Measurements from ENCODE around the gene EGFL7. TPM values are rescaled to one million over a fixed set of nuclear protein-coding genes. Genes with fewer than 3 reads are reported as not detected.
A peak's percentile ranks its signal among the peaks of the same experiment; 100 is the strongest.

EGFL7 gene
- total and polyA plus RNA-seq, 10 of the 15 experiments (the other 5 are each of a cell fraction or from before 2014, with no cell fraction given): 0.06 to 0.46 (median 0.19) TPM; not detected in 5

- CTCF ChIA-PET: interaction anchor here (0.7 to 1.7 kb wide), 6 partner anchors 11 to 133 kb away, joined by 3 to 4 read pairs (median 4); no protein-coding TSS in a partner anchor
- no peak for DNase-seq (ENCODE audit: low read depth, low spot score)
- in situ Hi-C loops (cut with MboI): no loop called here
- Histone ChIP-seq H3K4me2 (ENCODE audit: control insufficient read depth, insufficient read depth) (no peak overlapping the region), H3K79me2 (ENCODE audit: control insufficient read depth, insufficient read depth, low read length) (no peaks in the 10 kb centered on the region), H3K4me1 (ENCODE audit: control insufficient read depth, insufficient read depth, low read length) (peaks cover 22% of the 10 kb centered on the region), H3K9ac (ENCODE audit: control insufficient read depth, insufficient read depth, low read length) (no peak overlapping the region), H3K4me3 (no peak overlapping the region), H3K27ac (ENCODE audit: control insufficient read depth, insufficient read depth) (no peak overlapping the region), H3K9me3 (replicated peaks; ENCODE audit: control insufficient read depth, insufficient read depth, low read length) (no peaks in the 10 kb centered on the region), H3K36me3 (ENCODE audit: control insufficient read depth in 2 of 2, insufficient read depth in 2 of 2, low read length in 1 of 2) (no peaks in the 10 kb centered on the region), H4K20me1 (ENCODE audit: control insufficient read depth, insufficient read depth) (no peaks in the 10 kb centered on the region), H3K27me3 (replicated peaks in 1 of 2; ENCODE audit: control insufficient read depth in 2 of 2, insufficient read depth in 2 of 2, low read length in 1 of 2) (no peaks in the 10 kb centered on the region), H2AFZ (ENCODE audit: control insufficient read depth, low read depth, low read length) (no peak overlapping the region)
- SMC1A ChIA-PET (ENCODE audit: uncharacterized antibody, unreplicated experiment): interaction anchor here (1.0 to 1.6 kb wide), 4 partner anchors 67 to 81 kb away, joined by 3 to 4 read pairs (median 3); no protein-coding TSS in a partner anchor
- POLR2A ChIA-PET: interaction anchor here (0.6 kb wide), 1 partner anchor 157 kb away, joined by 3 read pairs; no protein-coding TSS in a partner anchor
- FAIRE-seq: peak; percentile 41
- no TSS peak for BruUV-seq (replicated peaks)
- RAD21 ChIA-PET (ENCODE audit: unreplicated experiment): interaction anchor here (0.8 to 2.3 kb wide), 4 partner anchors 80 to 132 kb away, joined by 3 to 7 read pairs (median 3); no protein-coding TSS in a partner anchor
- ATAC-seq: peak; percentile 80
- intact Hi-C loops (cut with micrococcal nuclease; ENCODE audit: unreplicated experiment): no loop called here
- 21% methylated on average over 27 of the region's 27 CpGs for WGBS (ENCODE audit: insufficient coverage, insufficient replicate concordance, low lambda C conversion rate, missing lambda C conversion rate)
- TF ChIP-seq, protein P1, sequence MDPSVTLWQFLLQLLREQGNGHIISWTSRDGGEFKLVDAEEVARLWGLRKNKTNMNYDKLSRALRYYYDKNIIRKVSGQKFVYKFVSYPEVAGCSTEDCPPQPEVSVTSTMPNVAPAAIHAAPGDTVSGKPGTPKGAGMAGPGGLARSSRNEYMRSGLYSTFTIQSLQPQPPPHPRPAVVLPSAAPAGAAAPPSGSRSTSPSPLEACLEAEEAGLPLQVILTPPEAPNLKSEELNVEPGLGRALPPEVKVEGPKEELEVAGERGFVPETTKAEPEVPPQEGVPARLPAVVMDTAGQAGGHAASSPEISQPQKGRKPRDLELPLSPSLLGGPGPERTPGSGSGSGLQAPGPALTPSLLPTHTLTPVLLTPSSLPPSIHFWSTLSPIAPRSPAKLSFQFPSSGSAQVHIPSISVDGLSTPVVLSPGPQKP (IDR thresholded peaks at IDR 0.05; ENCODE audit: low read depth, low read length): no peak
- TF ChIP-seq, protein P2, sequence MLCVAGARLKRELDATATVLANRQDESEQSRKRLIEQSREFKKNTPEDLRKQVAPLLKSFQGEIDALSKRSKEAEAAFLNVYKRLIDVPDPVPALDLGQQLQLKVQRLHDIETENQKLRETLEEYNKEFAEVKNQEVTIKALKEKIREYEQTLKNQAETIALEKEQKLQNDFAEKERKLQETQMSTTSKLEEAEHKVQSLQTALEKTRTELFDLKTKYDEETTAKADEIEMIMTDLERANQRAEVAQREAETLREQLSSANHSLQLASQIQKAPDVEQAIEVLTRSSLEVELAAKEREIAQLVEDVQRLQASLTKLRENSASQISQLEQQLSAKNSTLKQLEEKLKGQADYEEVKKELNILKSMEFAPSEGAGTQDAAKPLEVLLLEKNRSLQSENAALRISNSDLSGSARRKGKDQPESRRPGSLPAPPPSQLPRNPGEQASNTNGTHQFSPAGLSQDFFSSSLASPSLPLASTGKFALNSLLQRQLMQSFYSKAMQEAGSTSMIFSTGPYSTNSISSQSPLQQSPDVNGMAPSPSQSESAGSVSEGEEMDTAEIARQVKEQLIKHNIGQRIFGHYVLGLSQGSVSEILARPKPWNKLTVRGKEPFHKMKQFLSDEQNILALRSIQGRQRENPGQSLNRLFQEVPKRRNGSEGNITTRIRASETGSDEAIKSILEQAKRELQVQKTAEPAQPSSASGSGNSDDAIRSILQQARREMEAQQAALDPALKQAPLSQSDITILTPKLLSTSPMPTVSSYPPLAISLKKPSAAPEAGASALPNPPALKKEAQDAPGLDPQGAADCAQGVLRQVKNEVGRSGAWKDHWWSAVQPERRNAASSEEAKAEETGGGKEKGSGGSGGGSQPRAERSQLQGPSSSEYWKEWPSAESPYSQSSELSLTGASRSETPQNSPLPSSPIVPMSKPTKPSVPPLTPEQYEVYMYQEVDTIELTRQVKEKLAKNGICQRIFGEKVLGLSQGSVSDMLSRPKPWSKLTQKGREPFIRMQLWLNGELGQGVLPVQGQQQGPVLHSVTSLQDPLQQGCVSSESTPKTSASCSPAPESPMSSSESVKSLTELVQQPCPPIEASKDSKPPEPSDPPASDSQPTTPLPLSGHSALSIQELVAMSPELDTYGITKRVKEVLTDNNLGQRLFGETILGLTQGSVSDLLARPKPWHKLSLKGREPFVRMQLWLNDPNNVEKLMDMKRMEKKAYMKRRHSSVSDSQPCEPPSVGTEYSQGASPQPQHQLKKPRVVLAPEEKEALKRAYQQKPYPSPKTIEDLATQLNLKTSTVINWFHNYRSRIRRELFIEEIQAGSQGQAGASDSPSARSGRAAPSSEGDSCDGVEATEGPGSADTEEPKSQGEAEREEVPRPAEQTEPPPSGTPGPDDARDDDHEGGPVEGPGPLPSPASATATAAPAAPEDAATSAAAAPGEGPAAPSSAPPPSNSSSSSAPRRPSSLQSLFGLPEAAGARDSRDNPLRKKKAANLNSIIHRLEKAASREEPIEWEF (IDR thresholded peaks at IDR 0.05; ENCODE audit: insufficient replicate concordance, low read depth, low read length): no peak
- peak; percentile 93 for TF ChIP-seq SPI1 (IDR thresholded peaks at IDR 0.05; ENCODE audit: borderline replicate concordance, insufficient read depth, low read depth, low read length)
- no peak for TF ChIP-seq TARDBP (IDR thresholded peaks at IDR 0.05; ENCODE audit: borderline replicate concordance)
- no peak for TF ChIP-seq KLF5 (IDR thresholded peaks at IDR 0.05; ENCODE audit: partially characterized antibody)
- no peak for TF ChIP-seq RFX5 (IDR thresholded peaks at IDR 0.05; ENCODE audit: low read depth, low read length)
- no peak for TF ChIP-seq TCF7 (IDR thresholded peaks at IDR 0.05; ENCODE audit: borderline replicate concordance)
- TF ChIP-seq PML (IDR thresholded peaks at IDR 0.05; ENCODE audit: low read length): no peak
- no peak for TF ChIP-seq IRF5 (IDR thresholded peaks at IDR 0.05; ENCODE audit: borderline replicate concordance)
- TF ChIP-seq, protein P3, sequence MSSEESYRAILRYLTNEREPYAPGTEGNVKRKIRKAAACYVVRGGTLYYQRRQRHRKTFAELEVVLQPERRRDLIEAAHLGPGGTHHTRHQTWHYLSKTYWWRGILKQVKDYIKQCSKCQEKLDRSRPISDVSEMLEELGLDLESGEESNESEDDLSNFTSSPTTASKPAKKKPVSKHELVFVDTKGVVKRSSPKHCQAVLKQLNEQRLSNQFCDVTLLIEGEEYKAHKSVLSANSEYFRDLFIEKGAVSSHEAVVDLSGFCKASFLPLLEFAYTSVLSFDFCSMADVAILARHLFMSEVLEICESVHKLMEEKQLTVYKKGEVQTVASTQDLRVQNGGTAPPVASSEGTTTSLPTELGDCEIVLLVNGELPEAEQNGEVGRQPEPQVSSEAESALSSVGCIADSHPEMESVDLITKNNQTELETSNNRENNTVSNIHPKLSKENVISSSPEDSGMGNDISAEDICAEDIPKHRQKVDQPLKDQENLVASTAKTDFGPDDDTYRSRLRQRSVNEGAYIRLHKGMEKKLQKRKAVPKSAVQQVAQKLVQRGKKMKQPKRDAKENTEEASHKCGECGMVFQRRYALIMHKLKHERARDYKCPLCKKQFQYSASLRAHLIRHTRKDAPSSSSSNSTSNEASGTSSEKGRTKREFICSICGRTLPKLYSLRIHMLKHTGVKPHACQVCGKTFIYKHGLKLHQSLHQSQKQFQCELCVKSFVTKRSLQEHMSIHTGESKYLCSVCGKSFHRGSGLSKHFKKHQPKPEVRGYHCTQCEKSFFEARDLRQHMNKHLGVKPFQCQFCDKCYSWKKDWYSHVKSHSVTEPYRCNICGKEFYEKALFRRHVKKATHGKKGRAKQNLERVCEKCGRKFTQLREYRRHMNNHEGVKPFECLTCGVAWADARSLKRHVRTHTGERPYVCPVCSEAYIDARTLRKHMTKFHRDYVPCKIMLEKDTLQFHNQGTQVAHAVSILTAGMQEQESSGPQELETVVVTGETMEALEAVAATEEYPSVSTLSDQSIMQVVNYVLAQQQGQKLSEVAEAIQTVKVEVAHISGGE (CRISPR knock-in tag; IDR thresholded peaks at IDR 0.05): no peak
These were observed 43.9 kb upstream of the EGFL7 start for GRCh38 chr9:136618580-136619547.

Data from GM12878 (cell line).